ENCODE data around the gene SH3TC2.

The SH3TC2 gene

GRCh38 chr5:149056616-149057165 lies 6.2 kb downstream of the SH3TC2 start:
- DNase-seq, result no peak

GRCh38 chr5:149054416-149054815 lies 8.4 kb downstream of the SH3TC2 start:
- no peak for DNase-seq

DNA sequence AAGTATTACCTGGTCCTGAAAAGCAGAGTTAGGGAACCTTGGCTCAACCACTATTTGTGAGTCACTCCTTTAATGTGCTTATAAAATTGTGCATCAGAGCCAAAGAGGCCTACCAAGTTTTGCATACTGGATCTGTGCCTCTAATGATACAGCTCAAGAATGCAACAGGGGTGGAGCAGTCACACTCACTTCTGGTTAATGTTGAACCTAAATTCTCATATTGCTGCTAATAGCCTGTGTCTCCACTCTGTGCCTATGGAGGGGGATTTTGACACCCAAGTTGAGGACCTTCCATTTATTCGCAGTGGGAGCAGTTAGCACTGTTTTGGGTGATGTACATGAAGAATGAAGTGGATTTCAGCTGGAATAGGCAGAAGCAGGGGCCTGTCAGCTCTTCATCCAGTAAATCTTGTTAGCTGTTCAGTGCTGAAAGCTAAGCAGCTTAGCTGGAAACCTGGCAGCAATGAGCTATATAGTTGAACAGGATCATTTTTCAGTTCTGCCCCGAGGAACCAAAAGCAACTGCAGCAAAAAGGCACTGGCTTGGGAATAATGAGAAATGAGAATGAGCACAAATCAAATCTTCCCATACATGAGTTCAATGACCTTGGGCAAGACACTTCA lies 9.7 kb downstream of the SH3TC2 start:
- DNase-seq, result no peak

GRCh38 chr5:149049371-149049781 lies 13.5 kb downstream of the SH3TC2 start:
- no peak for DNase-seq

GRCh38 chr5:149048811-149049210 lies 14.1 kb downstream of the SH3TC2 start:
- no peak for DNase-seq

- DNase-seq, result no peak
Observed at GRCh38 chr5:149047462-149047861, 15.4 kb downstream of the SH3TC2 start.

- DNase-seq, result no peak
Observed at GRCh38 chr5:149046196-149046829, 16.5 kb downstream of the SH3TC2 start.

- no peak for DNase-seq
Observed at GRCh38 chr5:149045089-149045460, 17.8 kb downstream of the SH3TC2 start.

DNA sequence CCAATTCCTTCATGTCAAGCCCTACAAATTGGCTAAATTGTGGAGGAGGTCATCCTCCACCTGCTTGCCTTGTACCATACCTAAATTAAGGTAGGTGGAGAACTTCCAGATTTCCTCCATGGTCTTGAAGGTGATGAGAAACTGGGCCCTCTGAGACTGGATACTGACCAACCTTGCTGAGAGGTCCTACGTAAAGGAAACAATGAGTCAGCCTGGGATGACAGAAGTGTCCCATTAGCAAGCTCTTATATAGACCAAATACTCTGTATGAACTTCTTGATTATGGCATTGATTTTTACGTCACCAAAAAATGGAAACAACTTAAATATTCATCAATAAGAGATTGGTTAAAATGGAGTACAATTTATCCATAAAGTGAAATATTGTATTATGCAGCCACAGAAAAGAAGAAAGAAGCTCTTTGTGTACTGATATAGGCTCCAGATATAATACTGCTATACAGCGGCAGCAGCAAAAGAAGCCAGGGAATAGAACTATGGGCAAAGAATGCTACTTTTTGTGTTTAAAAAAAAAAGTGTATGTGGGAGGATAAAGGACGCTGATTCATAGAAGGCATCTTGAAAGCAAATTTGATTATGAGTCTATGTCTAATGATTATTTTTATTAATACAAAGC lies 18.3 kb downstream of the SH3TC2 start:
- no peak for DNase-seq

GRCh38 chr5:149043641-149044040 lies 19.2 kb downstream of the SH3TC2 start:
- no peak for DNase-seq

DNA sequence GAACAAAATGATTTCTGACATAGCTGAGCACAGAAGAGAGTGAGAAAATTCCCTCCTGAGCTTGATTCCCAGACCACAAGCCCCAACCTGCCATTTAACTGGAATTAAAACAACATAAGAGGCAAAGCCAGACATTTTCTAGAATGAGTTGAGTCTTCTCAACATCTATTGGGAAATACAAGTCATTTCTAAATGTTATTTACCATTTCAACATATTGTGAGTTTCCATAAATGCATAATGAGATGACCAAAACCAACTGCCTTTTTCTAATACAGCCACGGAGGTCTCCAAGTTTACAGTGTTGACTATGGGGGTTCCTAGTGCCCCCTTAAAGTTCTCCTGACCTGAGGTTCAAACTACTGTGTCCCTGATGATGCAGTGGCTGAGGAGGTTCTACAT lies 20.0 kb downstream of the SH3TC2 start:
- DNase-seq, result no peak

DNA sequence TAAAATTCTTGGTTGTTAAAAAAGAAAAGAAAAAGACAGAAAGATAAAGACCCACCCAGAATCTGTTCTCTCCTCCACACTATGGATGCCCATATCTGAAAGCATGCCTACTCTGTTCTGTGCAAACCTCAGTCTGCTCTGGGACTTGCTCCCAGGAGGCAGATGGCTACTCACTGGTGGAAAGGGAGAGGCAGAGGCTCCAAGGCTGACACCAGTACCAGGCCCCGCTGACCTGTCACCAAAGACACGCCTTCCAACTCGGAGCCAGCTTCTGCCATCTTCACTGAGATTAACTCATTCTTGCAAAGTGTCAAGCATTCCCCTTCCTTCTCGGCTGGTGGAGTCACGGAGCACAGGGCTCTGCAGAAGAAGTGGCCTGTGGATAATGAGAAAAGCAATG lies 21.6 kb downstream of the SH3TC2 start:
- no peak for DNase-seq

DNA sequence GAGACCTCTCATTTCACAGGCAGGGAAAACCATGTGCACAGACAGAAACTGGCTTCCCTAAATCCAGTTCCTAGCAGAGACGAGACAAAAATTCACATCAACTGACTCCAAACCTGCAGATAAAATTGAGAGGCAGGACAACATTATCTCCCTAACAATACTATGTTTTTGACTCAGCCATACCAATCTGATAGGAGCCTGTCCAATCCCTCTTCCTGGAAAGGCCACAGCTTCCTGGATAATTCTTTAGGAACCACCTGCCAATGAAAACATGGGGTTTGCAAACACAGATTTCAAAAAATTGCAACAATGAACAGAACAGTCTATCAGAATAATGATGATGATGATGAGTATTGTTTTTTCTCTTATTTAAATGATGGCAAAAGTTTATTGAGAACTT lies 22.4 kb downstream of the SH3TC2 start:
- no peak for DNase-seq

- DNase-seq, result no peak
Observed at GRCh38 chr5:149039506-149039905, 23.4 kb downstream of the SH3TC2 start.

- DNase-seq, result no peak
Observed at GRCh38 chr5:149038336-149039080, 24.4 kb downstream of the SH3TC2 start.

- no peak for DNase-seq
Observed at GRCh38 chr5:149037817-149038216, 25.0 kb downstream of the SH3TC2 start.

DNA sequence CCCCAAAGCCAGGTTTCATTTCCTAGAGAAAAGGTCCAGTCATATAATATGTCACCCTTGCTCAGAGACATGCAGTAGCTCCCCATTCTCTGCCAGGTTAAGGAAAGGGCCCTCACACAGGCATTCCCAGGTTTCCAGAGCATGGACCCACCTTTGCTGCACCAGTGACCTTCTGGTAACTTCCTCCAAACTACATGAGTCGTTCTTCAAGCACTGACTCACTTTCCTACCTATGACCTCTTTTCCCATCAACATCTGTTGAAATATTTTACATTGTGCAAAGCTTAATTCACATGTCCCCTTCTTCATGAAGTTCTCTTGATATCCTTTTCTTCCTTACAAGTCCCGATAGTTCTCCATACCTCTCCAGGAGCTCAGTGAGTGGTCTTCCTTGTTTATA lies 25.9 kb downstream of the SH3TC2 start:
- DNase-seq, result no peak

- no peak for DNase-seq
Observed at GRCh38 chr5:149036168-149036567, 26.7 kb downstream of the SH3TC2 start.

DNA sequence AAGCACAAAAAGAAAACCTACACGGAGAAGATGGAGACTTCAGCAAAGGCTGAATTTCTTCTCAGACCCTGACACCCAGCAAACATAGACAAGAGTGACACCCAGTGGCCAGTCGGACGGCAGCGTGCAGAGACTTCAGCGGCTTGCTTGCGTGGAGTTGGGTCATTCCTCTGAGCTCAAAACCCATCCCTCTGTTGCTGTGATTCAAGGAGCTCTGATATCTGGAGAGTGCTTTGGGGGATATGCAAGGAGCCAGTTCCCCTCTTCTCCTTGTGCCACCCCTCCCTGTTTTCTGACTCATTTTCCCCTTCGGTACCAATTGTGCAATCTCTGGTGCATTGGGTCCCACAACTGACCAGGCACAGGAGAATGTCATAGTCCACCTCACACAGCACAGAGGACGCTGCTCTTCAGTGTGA lies 27.5 kb downstream of the SH3TC2 start:
- DNase-seq, result peak; percentile 64

DNA sequence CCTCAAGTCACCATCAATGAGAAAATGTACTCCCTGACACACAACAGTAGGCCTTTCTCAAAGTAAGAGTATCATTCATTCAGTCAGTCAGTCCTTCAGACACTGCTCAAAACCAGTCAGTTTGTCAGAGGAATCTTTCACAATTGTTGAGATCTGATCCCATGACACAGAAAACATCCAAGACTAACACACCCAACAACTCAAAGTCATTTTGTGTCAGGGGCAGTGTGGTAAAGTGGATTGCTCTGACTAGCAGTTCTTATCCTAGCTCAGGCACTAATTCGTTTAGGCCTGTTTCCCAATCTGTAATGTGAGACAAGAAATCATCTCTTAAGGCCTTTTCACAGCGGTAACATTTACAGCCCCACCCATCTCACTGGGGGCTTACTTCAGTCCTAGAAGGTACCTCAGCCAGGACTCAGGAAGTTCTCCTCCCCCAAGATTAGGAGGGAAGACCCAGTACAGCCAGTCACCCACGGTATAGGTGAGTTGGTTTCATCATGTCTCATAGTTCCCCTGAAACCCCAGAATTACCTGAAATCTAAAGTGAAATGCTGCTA lies 31.9 kb downstream of the SH3TC2 start:
- no peak for DNase-seq

DNA sequence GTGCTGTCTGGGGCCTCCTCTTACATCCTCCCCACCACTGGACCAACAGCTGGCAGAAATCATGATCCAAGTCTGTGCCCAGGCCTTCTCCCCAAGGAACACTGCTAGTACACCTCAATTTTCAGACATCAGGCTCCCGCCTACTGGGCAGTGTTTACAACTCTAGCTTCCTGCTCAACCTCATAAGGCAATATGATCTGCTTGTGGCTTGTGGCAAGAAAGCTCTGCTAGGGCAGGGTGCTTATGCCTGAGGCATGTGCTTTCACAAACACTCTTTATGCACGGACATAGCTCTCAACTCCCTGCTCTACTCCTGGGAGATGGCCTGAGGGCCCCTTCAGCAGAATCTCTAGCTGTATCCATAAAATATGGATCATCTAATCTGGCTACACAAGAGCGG lies 32.5 kb downstream of the SH3TC2 start:
- DNase-seq, result no peak

- DNase-seq, result no peak
Observed at GRCh38 chr5:149028984-149029383, 33.9 kb downstream of the SH3TC2 start.

DNA sequence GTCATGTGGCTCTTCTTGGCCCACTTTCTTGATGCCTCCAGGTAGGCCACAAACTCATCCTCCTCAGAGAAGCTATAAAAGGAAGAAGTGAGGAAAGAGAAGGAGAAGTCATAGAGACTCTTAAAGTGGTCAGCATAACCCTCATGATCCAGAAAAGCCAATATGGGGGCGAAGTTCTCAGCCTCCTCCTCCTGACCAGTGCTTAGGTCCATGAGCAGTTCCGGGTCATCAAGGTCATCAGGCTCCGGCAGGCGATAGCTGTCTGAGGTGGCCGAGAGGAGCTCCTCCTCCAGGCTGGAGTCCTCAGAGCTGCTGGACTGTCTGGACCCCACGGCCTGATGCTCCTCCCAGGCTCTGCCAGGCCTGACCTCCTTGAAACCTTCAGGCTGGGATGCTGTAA lies 34.7 kb downstream of the SH3TC2 start:
- no peak for DNase-seq

All from stimulated activated CD4-positive, alpha-beta T cell treated with anti-CD3 and anti-CD28 coated beads, Interleukin-4, amount 100 ng/mL, for 1 hour (primary cell).